Activated T-helper 1 cell treated with anti-CD3 and anti-CD28 coated beads, Interleukin-2, amount 50 U/mL, for 16 hours (primary cell): ENCODE data around the gene YTHDF1.
"Not testable (repeated sequence)": the region's sequence is repeated elsewhere in the genome, so short reads cannot be mapped to it uniquely, and the experiment has no call there.

Experiments
- DNase-seq, 2 donors: peaks; one replicate each; pipeline ENCODE4 v3.0.0-alpha.2; 2020; ENCODE audit warnings: low read depth in 1 of 2, low spot score in 1 of 2

The YTHDF1 gene

GRCh38 chr20:63158845-63159244 lies 57.1 kb downstream of the YTHDF1 start:
- no peak for DNase-seq

DNA sequence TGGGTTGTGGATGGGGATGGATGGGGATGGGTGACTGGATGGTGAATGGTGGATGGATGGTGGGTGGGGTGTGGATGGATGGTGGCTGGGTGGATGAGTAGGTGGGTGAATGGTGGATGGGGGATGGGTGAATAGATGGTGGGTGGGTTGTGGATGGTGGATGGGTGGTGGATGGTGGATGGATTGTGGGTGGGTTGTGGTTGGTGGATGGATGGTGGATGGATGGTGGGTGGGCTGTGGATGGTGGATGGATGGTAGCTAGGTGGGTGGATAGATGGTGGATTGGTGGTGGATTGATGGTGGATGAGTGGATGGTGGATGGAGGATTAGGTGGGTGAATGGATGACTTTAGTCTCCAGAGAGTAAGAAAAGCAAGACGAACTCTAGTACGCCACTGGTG lies 57.6 kb downstream of the YTHDF1 start:
- DNase-seq: no peak

DNA sequence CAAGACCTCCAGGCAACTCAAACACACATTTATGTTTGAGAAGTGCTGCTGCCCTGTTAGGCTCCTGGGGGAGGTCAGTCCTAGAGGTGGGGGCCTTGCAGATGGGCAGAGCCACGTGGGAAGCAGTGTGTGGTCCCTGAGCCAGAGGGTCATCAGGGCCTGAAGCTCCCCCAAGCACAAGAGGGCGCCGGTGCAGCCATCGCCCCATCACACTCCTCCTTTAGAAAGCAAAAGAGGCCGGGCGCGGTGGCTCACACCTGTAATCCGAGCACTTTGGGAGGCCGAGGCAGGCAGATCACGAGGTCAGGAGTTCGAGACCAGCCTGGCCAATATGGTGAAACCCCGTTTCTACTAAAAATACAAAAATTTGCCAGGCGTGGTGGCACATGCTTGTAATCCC lies 58.5 kb downstream of the YTHDF1 start:
- not testable (repeated sequence) for DNase-seq

- no peak for DNase-seq
These were observed 59.7 kb downstream of the YTHDF1 start for GRCh38 chr20:63156221-63156671.

DNA sequence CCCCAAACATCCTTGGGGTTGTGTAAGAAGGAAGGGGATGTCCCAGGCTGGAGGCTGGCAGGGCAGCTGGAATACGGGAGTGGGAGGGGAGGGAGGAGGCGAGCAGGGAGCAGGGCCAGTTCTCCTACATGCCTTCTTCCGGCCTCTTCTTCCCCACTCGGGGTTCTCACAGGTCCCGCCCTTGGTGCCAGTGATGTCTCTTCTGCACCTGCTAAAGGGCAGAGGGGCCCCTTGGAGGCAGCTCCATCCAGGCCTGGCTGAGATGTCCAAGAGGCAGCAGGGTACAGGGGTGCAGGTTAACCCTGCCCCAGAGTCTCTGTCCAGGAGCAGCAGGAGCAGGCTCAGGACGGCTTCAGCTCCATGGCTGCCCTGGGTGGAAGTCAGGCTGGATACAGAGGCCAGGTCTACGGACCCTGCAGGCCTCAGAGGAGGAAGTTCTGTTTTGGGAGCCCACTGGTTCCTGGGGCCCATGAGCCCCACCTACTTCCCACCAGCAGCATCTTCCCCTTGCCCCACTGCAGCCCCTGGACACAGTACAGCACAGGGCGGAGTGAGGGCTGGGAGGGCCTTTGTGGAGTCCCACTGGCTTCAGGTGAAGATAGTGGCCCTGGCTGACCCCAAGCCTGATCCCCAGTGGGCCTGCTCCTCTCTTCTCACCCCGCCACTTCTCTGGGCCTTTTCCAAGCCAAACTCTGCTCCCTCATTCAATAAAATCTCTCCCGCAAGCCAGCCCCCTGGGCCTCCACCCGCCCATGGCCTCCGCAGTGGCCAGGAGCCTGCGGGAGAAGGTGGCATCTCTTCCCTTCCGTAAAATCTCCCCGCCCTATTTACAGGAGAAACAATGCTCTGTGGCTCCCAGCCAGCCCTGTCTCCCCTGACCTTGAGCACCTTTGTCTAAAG lies 60.4 kb downstream of the YTHDF1 start:
- no peak for DNase-seq

- no peak for DNase-seq
These were observed 61.5 kb downstream of the YTHDF1 start for GRCh38 chr20:63154395-63154794.

DNA sequence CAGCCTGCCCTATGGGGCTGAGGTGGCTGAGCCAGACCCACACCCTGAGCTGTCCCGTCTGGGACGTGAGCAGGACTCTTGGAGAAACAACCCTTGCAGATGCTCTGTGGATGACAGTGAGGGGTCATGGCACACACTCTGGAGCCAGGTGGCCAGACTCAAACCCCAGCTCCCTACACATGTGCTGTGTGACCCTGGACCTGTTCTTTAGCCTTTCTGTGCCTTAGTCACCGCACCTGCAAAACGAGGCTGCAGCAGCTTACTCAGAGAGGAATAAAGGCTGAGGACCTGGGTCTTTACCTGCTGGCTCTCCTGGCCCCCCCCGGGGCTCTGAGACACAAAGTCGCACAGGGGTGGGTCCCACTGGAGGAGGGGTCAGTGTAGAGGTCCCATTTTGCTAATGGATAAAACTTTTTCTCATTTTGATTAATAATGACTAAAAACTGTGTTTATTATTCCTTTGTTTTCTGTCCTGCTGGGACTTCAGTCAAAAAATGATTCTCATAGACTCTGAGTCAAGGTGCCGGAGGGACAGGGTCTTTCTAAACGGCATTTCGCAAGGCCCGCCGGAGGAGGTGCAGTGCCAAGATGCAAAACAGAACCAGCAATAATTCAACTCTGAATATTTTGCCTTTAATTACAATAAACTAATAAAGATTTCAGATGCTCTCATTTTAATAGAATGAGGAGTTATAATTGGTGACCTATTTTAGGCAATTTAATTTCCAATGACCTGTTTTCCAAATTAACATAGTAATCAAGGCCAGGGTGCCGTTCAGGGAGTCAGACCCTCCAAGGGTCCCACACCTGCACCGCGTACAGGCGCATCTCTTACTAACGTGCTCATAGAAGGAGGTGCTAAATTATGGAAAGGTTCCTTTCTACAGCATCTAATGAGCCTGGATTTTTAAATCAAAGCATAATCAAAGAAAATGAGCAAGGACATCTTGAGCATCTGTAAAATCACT lies 62.4 kb downstream of the YTHDF1 start:
- DNase-seq: no peak

DNA sequence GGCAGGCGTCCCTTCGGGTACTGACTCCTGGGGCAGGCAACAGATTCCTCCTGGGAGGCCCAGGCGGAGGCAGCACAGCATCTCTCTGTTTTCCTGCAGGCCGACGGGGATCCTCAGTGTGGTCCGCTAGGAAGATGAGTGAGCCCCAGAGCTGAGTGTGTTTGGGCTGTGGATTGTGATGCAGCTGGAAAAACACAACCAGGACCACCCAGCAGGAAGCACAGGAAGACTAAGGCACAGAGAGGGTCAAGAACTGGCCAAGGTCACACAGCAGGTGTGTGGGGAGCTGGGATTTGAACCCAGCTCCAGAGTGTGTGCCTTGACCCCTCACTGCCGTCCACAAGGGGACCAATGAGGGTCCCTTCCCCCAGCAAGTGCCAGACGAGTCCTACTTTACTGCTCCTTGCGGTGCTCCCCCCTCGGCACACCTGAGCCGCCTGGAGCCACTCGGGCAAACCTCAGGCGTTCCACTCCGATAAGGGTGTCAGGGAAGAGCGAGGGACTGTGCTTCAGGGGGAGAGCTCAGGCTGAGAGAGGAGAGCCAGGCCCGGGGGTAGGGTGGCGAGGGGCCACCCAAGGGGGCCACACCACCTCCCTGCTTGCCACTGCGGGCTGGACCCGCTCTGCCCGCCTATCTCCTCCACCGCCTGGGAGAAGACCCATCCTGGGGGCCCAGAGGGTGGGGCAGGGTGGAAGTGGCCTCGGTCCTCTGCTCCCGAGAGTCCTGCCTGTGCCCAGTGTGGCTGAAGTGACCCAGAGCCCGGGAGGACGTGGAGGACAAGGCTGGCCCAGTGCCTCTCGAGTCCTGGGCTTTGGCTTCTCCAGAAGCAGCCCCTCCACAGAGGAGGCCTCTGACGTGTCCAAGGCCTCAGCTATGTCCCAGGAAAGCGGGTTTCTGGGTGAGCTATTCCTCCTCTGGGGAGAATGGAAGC lies 63.3 kb downstream of the YTHDF1 start:
- no peak for DNase-seq

DNA sequence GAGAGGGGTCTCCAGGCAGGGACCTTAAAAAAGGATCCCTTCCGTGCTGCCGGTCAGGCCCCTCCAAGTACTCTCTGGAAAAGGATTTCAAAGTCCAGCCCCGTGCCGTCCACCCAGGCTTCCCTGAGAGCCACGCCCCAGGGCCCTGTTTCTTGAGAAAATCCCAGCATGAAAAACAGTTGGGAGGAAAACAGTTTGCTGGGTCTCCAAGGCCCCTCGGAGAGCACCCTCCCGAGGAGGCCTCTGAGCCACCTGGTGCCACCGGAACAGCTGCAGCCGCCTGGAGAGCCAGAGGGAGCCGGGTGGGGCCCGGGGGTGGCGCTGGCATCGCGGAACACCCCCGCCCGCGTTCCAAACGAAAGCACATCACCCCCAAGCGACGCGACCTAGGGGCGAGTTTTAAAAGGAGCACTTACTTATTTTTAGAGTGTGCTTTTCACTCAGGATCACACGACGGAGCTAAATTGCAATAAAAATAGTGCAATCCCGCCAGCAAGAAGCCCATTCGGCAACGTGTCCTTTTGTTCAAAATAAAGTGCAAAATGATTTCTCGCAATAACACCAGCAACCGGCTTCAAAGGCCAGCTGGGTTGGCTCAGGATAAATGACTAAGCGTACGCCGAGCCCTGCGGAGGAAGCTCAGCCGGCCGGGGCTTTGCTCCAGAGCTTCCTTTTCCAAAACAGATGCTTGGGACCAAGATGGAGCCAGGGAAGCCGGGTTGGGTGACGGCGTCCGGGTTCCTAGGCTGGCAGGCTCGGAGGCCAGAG lies 64.2 kb downstream of the YTHDF1 start:
- no peak for DNase-seq

DNA sequence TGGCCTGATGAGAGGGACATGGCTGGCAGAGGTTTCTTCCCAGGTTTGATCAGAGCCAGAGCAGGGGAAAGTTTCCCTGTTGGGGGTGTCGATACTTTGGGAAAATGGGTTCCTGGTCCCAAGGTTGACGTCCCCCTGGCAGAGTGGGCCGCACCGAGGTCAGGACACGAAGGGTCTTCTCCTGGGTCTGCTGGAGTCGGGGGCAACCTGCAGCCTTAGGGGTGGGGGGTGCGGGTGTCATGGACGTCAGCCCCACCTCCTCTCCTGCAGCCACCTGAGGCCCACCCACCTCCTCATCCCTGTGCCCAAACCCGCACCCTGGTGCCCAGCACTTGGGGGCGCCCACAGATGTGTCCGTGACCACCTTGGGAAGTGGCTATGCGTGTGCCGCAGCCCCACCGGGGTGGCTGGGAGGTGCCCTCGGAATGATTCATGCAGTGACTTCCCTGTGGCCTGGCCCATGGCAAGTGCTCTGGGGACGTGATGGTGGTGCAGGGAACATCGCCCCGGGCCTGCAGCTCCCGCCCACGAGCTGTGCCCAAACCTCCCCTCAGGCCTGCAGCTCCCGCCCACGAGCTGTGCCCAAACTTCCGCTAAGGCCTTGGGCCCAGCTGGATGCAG lies 64.9 kb downstream of the YTHDF1 start:
- DNase-seq: no peak

- no peak for DNase-seq
These were observed 65.5 kb downstream of the YTHDF1 start for GRCh38 chr20:63150391-63150898.

DNA sequence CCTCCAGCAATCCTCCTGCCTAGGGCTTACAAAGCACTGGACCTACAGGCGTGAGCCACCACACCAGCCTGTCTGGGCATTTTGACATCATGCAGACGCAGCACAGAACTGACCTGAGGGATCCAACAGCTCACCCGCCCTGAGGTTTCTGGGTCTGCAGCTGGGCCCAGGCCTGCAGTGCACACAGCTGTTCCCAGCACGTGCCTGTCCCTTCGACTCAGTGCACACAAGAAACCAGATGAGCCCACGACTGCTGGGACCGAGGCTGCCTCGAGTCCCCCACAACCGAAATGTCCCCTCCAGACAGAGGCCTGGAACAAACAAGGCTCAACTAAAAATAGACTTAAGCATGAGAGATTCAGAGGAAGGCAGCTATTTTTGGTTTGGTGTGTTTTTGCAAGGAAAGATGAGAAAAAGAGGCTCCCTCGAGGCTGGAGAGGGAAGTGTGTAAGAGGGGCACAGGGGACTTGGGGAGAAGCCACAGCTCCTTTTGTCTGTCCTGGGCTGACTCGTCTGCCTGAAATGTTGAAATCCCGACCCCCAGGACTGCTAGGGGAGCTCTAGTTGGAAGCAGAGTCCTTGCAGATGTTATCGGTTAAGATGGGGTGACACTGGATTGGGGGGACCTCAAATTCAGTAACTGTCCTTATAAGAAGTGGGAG lies 66.3 kb downstream of the YTHDF1 start:
- DNase-seq: no peak

DNA sequence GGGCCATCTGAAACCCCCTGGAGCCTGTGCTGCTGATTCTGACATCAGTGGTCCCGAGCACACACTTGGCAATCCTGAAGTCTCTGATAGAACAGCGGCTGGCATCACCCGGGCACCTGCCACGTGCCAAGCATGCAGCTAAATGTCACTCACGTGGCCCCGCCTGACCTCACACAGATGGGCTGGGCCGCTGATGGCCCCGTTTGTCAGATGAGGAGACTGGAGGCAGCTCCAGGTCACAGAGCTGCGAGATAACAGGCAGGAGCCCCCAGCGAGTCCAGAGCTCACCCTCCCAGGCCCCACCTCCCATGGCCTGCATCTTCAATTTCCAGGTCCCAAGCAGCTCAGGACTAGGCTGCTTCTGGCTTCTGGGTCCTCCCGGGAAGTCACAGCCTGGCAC lies 67.2 kb downstream of the YTHDF1 start:
- DNase-seq: no peak

- no peak for DNase-seq
These were observed 68.4 kb downstream of the YTHDF1 start for GRCh38 chr20:63147532-63147931.
